ENCODE data around the gene CUX1. TPM values are rescaled to one million over a fixed set of nuclear protein-coding genes. Genes with fewer than 3 reads are reported as not detected.

CUX1 gene
- total and polyA plus RNA-seq, 10 of the 15 experiments (the other 5 are each of a cell fraction or from before 2014, with no cell fraction given) = 6.1 to 48.6 (median 25.9) TPM

- TF ChIP-seq DPF2 (IDR thresholded peaks at IDR 0.05) = no peak
- TF ChIP-seq FOS (IDR thresholded peaks at IDR 0.05; ENCODE audit: borderline replicate concordance, extremely low read depth, insufficient read length) = no peak
- no peak for TF ChIP-seq KAT2A (conservative IDR thresholded peaks at IDR 0.05; ENCODE audit: control insufficient read depth, low read depth, low read length)
- TF ChIP-seq ZNF24 (IDR thresholded peaks at IDR 0.05) = no peak
- TF ChIP-seq MYB (IDR thresholded peaks at IDR 0.05; ENCODE audit: borderline replicate concordance, low read depth, low read length) = no peak
- TF ChIP-seq SKIL (IDR thresholded peaks at IDR 0.05; ENCODE audit: low read depth, poor library complexity, severe bottlenecking) = no peak
- TF ChIP-seq TAF1 (IDR thresholded peaks at IDR 0.05; ENCODE audit: borderline replicate concordance, low read depth, low read length) = no peak
- TF ChIP-seq SMAD1 (IDR thresholded peaks at IDR 0.05; ENCODE audit: low read depth, partially characterized antibody) = no peak
- TF ChIP-seq HDGF (IDR thresholded peaks at IDR 0.05) = no peak
- no peak for TF ChIP-seq SPI1 (IDR thresholded peaks at IDR 0.05; ENCODE audit: borderline replicate concordance, insufficient read depth, low read depth, low read length)
- no peak for TF ChIP-seq EED (IDR thresholded peaks at IDR 0.05; ENCODE audit: low read depth)
- no peak for TF ChIP-seq MTA3 (IDR thresholded peaks at IDR 0.05; ENCODE audit: borderline replicate concordance, low read length)
- no peak for TF ChIP-seq ASH2L (IDR thresholded peaks at IDR 0.05; ENCODE audit: borderline replicate concordance, low read depth)
- no peak for TF ChIP-seq RBBP5 (conservative IDR thresholded peaks at IDR 0.05)
- TF ChIP-seq HDAC6 (IDR thresholded peaks at IDR 0.05; ENCODE audit: unreplicated experiment) = no peak
- TF ChIP-seq CHD4 (IDR thresholded peaks at IDR 0.05) = no peak
- Histone ChIP-seq H3K4me2 (ENCODE audit: control insufficient read depth, insufficient read depth) (no peak overlapping the region), H3K27ac (ENCODE audit: control insufficient read depth, insufficient read depth) (no peak overlapping the region), H2AFZ (ENCODE audit: control insufficient read depth, low read depth, low read length) (no peak overlapping the region), H3K36me3 (ENCODE audit: control insufficient read depth in 2 of 2, insufficient read depth in 2 of 2, low read length in 1 of 2) (peaks cover 2 to 9% of the 10 kb centered on the region in 2 experiments; a peak in 3 of 4 replicates), H3K4me3 (no peak overlapping the region), H3K27me3 (replicated peaks in 1 of 2; ENCODE audit: control insufficient read depth in 2 of 2, insufficient read depth in 2 of 2, low read length in 1 of 2) (no peaks in the 10 kb centered on the region), H3K79me2 (ENCODE audit: control insufficient read depth, insufficient read depth, low read length) (no peaks in the 10 kb centered on the region), H4K20me1 (ENCODE audit: control insufficient read depth, insufficient read depth) (no peaks in the 10 kb centered on the region), H3K4me1 (ENCODE audit: control insufficient read depth, insufficient read depth, low read length) (peaks cover 16% of the 10 kb centered on the region), H3K9me3 (replicated peaks; ENCODE audit: control insufficient read depth, insufficient read depth, low read length) (no peaks in the 10 kb centered on the region), H3K9ac (ENCODE audit: control insufficient read depth, insufficient read depth, low read length) (no peak overlapping the region)
- in situ Hi-C loops (cut with MboI) (loop anchor here (5.0 kb wide), 1 partner anchor 383 kb away; no protein-coding TSS in a partner anchor), intact Hi-C loops (cut with micrococcal nuclease; ENCODE audit: unreplicated experiment) (no loop called here)
- POLR2A ChIA-PET = interaction anchor here (0.6 kb wide), 2 partner anchors 212 to 372 kb away, joined by 5 to 7 read pairs; no protein-coding TSS in a partner anchor
- CTCF ChIA-PET = interaction anchor here (0.6 kb wide), 1 partner anchor 31 kb away, joined by 3 read pairs; no protein-coding TSS in a partner anchor
- BruUV-seq (replicated peaks) = no TSS peak
- SMC1A ChIA-PET (ENCODE audit: uncharacterized antibody, unreplicated experiment) = no interaction called here
- no peak for ATAC-seq
- 92% methylated on average over 11 of the region's 11 CpGs for WGBS (ENCODE audit: insufficient coverage, insufficient replicate concordance, low lambda C conversion rate, missing lambda C conversion rate)
- FAIRE-seq = no peak
- DNase-seq (ENCODE audit: low read depth, low spot score) = no peak
- RAD21 ChIA-PET (ENCODE audit: unreplicated experiment) = no interaction called here
Measured at GRCh38 chr7:102215711-102216110, 398.3 kb downstream of the CUX1 start.
